HepG2 (cell line): ENCODE results near the gene SEC23IP. TPM values are rescaled to one million over a fixed set of nuclear protein-coding genes. Genes with fewer than 3 reads are reported as not detected.

Source experiments
- ARHGAP35 ChIP-seq: sonication (generic); formaldehyde crosslinking; IDR thresholded peaks from 2 replicates; pipeline ENCODE4 v1.9.0; 2022; ENCODE audit warnings: mild to moderate bottlenecking, inconsistent platforms, moderate library complexity, missing genetic modification reagents, borderline replicate concordance
- FOXP1 ChIP-seq, 2 experiments: fragments of 450-650 bp in 1 of 2; IDR thresholded peaks; 2 replicates each; pipeline ENCODE4 v1.6.1; 2017 to 2018; ENCODE audit warnings: antibody characterized with exemption in 1 of 2
- HMG20B ChIP-seq: conservative IDR thresholded peaks from 2 replicates; pipeline ENCODE4 v1.6.1; 2016; ENCODE audit warnings: missing genetic modification reagents, missing compliant biosample characterization
- KLF15 ChIP-seq: sonication (generic); formaldehyde crosslinking; IDR thresholded peaks from 2 replicates; pipeline ENCODE4 v1.8.1; 2023; ENCODE audit warnings: borderline replicate concordance, mild to moderate bottlenecking, inconsistent platforms, missing genetic modification reagents, mixed read lengths
- SRSF9 ChIP-seq: fragments of 200-400 bp; formaldehyde crosslinking; IDR thresholded peaks from 2 replicates; pipeline ENCODE4 v1.6.1; 2018; ENCODE audit warnings: borderline replicate concordance, mild to moderate bottlenecking, low read depth, low read length; ENCODE audit not compliant: insufficient read depth, poor library complexity, severe bottlenecking
- TFDP2 ChIP-seq: sonication (generic); formaldehyde crosslinking; IDR thresholded peaks from 2 replicates; pipeline ENCODE4 v1.4.0; 2020; ENCODE audit warnings: missing genetic modification reagents
- U2AF2 ChIP-seq: fragments of 200-400 bp; formaldehyde crosslinking; IDR thresholded peaks from 2 replicates; pipeline ENCODE4 v1.6.1; 2017; ENCODE audit warnings: low read depth, mild to moderate bottlenecking, low read length
- ZHX1 ChIP-seq: sonication (generic); formaldehyde crosslinking; IDR thresholded peaks from 2 replicates; pipeline ENCODE4 v1.8.1; 2022; ENCODE audit warnings: low read depth, mild to moderate bottlenecking, missing genetic modification reagents
- ZIK1 ChIP-seq: sonication (generic); formaldehyde crosslinking; IDR thresholded peaks from 2 replicates; pipeline ENCODE4 v1.5.0; 2020; ENCODE audit warnings: mild to moderate bottlenecking, low read depth, missing genetic modification reagents, borderline replicate concordance
- ZNF501 ChIP-seq: sonication (generic); formaldehyde crosslinking; IDR thresholded peaks from 2 replicates; pipeline ENCODE4 v1.5.1; 2020; ENCODE audit warnings: mild to moderate bottlenecking, moderate library complexity, missing genetic modification reagents
- ZNF687 ChIP-seq: sonication (generic); formaldehyde crosslinking; IDR thresholded peaks from 2 replicates; pipeline ENCODE4 v1.5.1; 2020; ENCODE audit warnings: mild to moderate bottlenecking, missing genetic modification reagents, moderate library complexity
- ZNF768 ChIP-seq: sonication (generic); formaldehyde crosslinking; IDR thresholded peaks from 2 replicates; pipeline ENCODE4 v1.4.0; 2020; ENCODE audit warnings: missing genetic modification reagents
- ZSCAN20 ChIP-seq: sonication (generic); formaldehyde crosslinking; IDR thresholded peaks from 2 replicates; pipeline ENCODE4 v1.4.0; 2020; ENCODE audit warnings: missing genetic modification reagents, mild to moderate bottlenecking, borderline replicate concordance
- ZXDC ChIP-seq: sonication (generic); formaldehyde crosslinking; IDR thresholded peaks from 2 replicates; pipeline ENCODE4 v1.5.0; 2020; ENCODE audit warnings: mild to moderate bottlenecking, missing genetic modification reagents
- polyA plus RNA-seq, 8 experiments: library from polyadenylated mRNA; depleted of rRNA in 3 of 8; stranded (reverse) in 7 of 8; unstranded in 1 of 8; fragments of >200 nt; fragmentation: Illumina TruSeq in 4 of 8; extraction: Trizol in 4 of 8; gene quantifications; 2 replicates each; pipeline versions ENCODE4 v1.2.1 to v1.2.3, GENCODE V29; 2011 to 2016; ENCODE audit warnings: low read depth in 4 of 8, missing spikeins in 1 of 8, mixed read lengths in 1 of 8; ENCODE audit not compliant: insufficient read depth in 1 of 8
- total RNA-seq, 5 experiments: library from RNA; depleted of rRNA; stranded (reverse); fragments of >200 nt; fragmentation: Illumina TruSeq; extraction: Trizol; gene quantifications; 2 replicates each; pipeline ENCODE4 v1.2.3, GENCODE V29; 2016; ENCODE audit warnings: low read depth in 1 of 5

The SEC23IP gene
- total and polyA plus RNA-seq, 2 of the 13 experiments (the other 11 are each of a cell fraction or from before 2014, with no cell fraction given): 32.3 to 57.7 TPM

GRCh38 chr10:119872860-119873681, 19.5 kb upstream of the SEC23IP start (continued):
- TF ChIP-seq TFDP2 (CRISPR knock-in tag) (peak; percentile 91), ZIK1 (0 out of 2 replicates have a peak, but pooled peaks have one; percentile 54), HMG20B (CRISPR knock-in tag) (no peak), ZXDC (no peak), ZNF768 (CRISPR knock-in tag) (peak; percentile 44; the same call in 1 of the 2 replicates), SRSF9 (no peak), ZSCAN20 (CRISPR knock-in tag) (no peak), FOXP1 (IDR thresholded peaks at IDR 0.05) (no peak), FOXP1 (CRISPR knock-in tag; IDR thresholded peaks at IDR 0.05) (no peak), U2AF2 (no peak), ZHX1 (CRISPR knock-in tag) (peak; percentile 80; the same call in 1 of the 2 replicates), ZNF501 (CRISPR knock-in tag) (peak; percentile 81), KLF15 (0 out of 2 replicates have a peak, but pooled peaks have one; percentile 25), ARHGAP35 (CRISPR knock-in tag) (no peak; the same call in 1 of the 2 replicates), ZNF687 (peak; percentile 78)
